Measurements from ENCODE around the gene STUM. TPM values are rescaled to one million over a fixed set of nuclear protein-coding genes. Genes with fewer than 3 reads are reported as not detected.
"Not testable (repeated sequence)": the region's sequence is repeated elsewhere in the genome, so short reads cannot be mapped to it uniquely, and the experiment has no call there.

Gene STUM
- total RNA-seq, 1 donor from 2014 or later: 0.13 TPM

DNA sequence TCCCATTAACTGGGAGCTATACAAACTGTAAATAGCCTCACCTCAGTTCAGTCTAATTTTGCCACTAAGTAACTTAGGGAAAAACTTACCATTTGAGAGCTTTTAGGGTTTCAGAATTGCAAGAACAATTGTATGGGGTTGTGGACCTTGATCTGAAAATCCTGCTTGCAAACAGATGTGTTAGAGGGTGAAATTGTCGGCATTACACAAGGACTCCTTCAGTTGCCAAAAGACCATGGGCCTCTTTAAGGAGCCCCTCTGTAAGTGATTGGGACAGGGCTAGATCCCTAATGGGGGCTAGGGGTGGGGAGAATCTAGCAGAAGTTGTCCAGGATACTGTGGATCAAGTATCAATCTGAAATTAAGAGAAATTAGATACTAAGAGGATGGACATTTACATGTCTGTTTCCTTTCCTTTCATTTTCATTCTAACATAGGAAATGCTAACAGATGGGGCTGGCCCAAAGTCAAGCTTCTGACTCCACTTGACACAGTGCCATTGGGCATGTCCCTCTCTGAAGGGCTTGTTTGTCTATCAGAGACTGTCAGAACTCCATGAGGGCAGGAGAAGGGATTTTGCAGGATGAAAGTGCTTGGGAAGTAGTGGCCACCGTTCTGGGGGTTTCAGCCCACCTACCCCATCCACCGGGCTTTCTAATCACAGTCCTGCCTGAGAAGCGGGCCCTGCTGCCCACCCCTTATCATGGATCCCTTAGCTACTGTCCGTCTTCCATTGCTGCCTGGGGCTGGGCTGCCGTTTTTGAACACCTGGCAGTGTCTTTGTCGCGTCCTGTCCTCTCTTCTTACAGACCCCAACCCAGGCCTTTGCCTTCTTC lies 54.7 kb downstream of the STUM start:
- DNase-seq (ENCODE audit: low read depth in 2 of 2): peak; percentile 61 to 68

- DNase-seq (ENCODE audit: low read depth in 2 of 2): no peak
Measured at GRCh38 chr1:226603858-226604559, 55.4 kb downstream of the STUM start.

DNA sequence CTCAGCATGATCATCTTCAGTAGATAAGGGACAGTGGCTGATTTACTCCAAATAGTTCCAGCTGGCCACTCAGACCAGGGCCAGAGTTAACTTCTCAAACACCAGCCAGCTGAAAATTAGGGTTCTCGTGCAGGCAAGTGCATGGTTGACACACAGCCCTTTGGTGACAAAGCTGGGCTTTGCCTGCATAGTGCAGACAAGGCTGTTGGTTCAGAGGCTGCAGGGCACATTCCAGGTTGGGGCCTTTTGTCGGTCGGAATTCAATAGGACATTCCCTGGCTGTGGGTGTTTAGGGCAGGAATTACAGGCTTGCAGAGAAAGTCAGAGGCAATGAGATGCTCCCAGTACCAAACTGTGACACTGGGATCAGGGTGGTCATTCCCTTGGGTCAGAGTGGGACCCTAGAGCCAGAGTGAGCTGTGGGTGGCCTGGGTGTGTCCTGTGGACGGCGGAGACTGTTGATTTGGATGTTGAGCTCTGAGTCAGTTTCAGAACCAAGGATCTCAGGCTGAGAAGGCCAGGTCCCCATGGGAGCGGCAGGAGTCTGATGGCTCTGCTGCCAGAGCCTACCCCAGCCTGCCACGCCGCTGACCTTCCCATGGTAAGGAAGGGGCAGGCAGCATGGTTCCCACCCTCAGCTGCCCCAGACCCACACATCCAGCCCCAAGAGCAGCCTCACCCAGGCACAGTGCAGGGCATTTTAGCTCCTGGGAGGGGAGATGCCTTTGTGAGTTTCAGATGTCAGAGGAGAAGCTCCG lies 56.2 kb downstream of the STUM start:
- DNase-seq (ENCODE audit: low read depth in 2 of 2): no peak

- no peak for DNase-seq (ENCODE audit: low read depth in 2 of 2)
Measured at GRCh38 chr1:226605318-226605950, 56.9 kb downstream of the STUM start.

- no peak for DNase-seq (ENCODE audit: low read depth in 2 of 2)
Measured at GRCh38 chr1:226606311-226607267, 58.0 kb downstream of the STUM start.

GRCh38 chr1:226607268-226607660 lies 58.7 kb downstream of the STUM start:
- DNase-seq (ENCODE audit: low read depth in 2 of 2): no peak

GRCh38 chr1:226607821-226608220 lies 59.3 kb downstream of the STUM start:
- no peak for DNase-seq (ENCODE audit: low read depth in 2 of 2)

GRCh38 chr1:226608699-226609505 lies 60.3 kb downstream of the STUM start:
- peak; percentile 45 to 76 for DNase-seq (ENCODE audit: low read depth in 2 of 2)

DNA sequence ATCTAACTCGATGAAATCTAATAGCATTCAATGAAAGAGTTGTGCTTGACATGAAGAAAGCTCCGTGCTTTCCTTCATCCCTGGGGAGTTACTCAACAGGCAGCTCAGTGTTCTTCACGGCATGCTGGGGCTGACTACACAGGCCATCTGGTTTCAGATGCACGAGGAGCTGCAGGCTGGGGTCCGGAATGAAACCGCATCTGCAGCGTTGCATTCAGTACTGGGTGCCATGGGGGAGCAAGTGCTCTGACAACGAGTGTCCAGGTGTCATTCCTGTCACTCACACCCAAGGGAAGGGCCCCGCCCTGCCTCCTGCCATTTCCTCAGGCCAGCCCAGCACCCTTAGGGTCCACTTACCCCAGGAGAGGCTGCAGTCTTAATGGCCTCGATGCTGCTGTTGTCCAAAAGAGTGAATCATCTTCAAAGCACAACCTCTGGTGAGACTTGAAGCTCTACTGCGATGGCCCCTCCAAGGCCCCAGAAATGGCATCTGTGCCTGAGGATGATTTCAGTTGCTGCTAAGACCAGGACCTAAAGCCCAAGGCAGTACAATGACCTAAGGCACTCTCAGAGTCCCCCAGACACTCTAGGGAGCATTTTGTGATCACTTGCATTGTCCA lies 61.4 kb downstream of the STUM start:
- no peak for DNase-seq (ENCODE audit: low read depth in 2 of 2)

GRCh38 chr1:226610671-226611070 lies 62.1 kb downstream of the STUM start:
- DNase-seq (ENCODE audit: low read depth in 2 of 2): no peak

DNA sequence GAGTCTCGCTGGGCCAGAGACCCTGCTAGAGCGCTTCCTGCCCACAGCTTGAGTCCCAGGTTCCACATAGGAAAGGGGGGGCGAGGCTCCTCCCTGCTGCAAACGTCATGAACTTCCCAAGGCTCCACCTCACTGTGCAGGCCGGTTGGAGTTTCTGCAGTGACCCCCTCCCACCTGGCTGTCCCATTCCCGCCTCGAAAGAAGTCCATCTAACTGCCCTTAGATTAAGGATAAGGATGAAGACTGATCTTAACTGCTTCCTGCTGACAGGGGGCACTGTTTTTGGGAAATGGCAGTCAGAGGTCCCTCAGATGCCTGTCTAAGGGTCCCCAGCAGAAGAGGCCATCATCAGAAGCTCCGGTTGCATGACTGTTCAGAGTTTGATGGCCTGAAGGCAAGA lies 62.7 kb downstream of the STUM start:
- DNase-seq (ENCODE audit: low read depth in 2 of 2): no peak

GRCh38 chr1:226611980-226612379 lies 63.4 kb downstream of the STUM start:
- not testable (repeated sequence) for DNase-seq (ENCODE audit: low read depth in 2 of 2)

DNA sequence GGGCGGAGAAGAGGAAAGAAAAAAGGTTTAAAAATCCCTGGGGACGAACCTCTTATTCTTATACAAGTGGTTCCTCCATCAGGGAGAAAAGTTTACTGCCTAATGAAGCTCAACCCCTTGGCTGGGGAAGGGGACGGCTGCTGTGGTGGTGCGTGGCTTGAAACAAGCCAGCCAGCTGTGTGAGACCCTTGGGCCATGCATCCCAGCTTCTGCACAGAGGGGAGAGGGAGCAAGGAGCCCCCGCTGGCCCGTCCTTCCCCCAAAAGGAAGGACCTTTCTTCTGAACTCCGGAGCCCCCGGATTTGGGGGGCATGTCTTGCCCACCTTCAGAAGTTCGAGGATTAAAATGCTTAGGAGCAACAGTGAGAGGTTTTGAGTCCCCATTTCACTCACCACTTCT lies 67.3 kb downstream of the STUM start:
- no peak for DNase-seq (ENCODE audit: low read depth in 2 of 2)

DNA sequence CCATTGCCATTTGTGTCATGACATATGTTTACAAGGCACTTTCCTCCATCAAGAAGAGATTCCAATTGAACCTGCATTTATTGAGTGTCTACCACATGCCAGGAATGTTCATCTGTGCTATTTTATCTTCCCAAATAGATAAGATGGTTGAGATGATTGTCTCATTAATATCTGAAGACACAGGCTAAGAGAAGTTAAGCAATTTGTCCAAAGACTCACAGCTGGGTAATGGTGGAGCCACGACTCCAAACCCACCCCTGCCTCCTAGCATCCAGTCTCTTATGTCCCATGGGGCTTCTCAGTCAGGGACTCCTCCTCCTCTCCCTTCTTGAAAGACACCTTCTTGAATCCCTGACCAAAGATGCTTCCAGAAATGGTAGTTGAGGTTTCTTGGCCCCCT lies 68.1 kb downstream of the STUM start:
- DNase-seq (ENCODE audit: low read depth in 2 of 2): no peak

DNA sequence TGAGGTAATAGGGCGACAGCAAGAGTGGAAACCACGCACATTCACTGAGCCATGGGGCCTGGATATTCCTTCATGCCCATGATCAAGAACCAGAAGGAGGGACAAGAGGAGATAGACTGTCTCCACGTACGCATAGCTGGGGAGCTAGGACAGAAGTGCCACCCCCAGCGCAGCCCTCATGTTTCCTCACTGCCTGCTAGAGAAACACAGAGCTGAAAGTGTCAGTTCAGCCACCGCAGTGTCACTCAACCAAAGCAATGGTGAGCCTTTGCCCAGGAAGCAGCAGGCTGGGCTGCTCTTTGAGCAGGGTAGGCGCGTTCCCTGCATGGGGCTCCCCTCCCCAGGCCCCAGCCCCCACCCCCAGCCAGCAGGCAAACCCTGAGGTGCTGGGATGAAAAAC lies 68.5 kb downstream of the STUM start:
- no peak for DNase-seq (ENCODE audit: low read depth in 2 of 2)

DNA sequence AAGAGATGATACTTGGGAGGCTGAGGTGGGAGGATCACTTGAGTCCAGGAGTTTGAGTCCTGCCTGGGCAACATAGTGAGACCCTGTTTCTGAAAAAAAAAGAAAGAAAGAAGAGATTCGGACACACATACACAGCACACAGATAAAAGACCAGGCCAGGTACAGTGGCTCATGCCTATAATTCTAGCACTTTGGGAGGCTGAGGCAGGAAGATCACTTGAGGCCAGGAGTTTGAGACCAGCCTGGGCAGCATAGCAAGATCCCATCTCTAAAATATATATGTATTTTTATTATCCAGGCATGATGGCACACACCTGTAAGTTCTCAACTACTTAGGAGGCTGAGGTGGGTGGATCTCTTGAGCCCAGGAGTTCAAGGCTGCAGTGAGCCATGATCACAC lies 69.2 kb downstream of the STUM start:
- not testable (repeated sequence) for DNase-seq (ENCODE audit: low read depth in 2 of 2)

GRCh38 chr1:226618380-226618779 lies 69.8 kb downstream of the STUM start:
- DNase-seq (ENCODE audit: low read depth in 2 of 2): no peak

GRCh38 chr1:226619031-226619430 lies 70.5 kb downstream of the STUM start:
- no peak for DNase-seq (ENCODE audit: low read depth in 2 of 2)

GRCh38 chr1:226622012-226622411 lies 73.4 kb downstream of the STUM start:
- DNase-seq (ENCODE audit: low read depth in 2 of 2): no peak

Data from dermis microvascular lymphatic vessel endothelial cell (primary cell).